CD4-positive, alpha-beta T cell treated with Interleukin-17A for 4 hours (primary cell): ENCODE results near the gene CD300LF.
A peak's percentile ranks its signal among the peaks of the same experiment; 100 is the strongest.

Experiments used
- DNase-seq: peaks from one replicate; pipeline ENCODE4 v3.0.0-alpha.2; 2020; ENCODE audit warnings: mixed read lengths

CD300LF gene

DNA sequence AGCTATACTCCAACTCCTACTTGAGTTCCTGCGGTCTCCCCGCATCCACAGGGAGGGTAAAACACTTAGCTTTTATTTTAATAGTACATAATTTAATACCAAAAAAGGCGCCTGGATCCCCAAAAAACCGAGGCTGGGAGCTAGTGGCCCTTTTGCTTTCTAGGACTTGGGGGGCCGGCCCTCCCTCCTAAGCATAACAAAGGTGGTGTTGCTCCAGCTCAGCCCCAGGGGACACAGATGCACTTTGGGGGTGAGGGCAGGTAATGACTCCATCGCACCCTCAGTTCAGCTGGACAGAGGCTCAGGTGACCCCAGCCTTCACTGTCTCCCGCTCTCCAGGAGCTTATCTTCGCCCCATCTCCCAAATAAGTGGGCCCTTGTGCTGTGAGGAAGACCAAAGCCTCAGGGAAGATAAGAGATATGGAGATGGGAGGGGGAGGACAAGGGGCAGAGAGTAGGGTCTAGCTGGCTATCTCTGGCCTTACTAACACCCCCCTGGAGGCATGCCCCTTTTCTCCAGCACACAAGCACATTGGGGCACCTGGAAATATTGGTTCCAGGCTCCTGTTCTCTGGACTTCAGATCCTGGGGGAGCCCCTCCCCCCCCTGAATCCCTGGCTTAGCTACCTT lies 32.9 kb upstream of the CD300LF start:
- DNase-seq, result no peak

GRCh38 chr17:74744714-74745547 lies 32.2 kb upstream of the CD300LF start:
- DNase-seq, result peak; percentile 85

DNA sequence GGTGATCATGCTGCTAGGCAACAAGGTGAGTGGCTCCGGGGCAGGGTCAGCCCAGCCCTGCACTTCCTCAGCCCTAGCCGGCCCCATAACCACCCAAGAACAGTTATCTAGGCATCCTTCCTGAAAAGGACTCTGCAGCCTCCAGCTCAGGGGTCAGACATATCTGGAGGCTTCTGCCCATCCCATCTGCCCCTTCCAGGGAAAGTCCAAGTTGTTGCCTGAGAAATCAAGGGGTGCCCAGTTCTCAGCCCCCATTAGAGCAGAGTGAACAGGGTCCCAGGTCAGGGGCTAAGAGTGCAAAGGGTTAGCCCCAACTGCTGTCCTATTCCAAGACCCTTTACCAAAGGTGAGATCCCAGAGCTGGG lies 31.6 kb upstream of the CD300LF start:
- DNase-seq, result no peak

DNA sequence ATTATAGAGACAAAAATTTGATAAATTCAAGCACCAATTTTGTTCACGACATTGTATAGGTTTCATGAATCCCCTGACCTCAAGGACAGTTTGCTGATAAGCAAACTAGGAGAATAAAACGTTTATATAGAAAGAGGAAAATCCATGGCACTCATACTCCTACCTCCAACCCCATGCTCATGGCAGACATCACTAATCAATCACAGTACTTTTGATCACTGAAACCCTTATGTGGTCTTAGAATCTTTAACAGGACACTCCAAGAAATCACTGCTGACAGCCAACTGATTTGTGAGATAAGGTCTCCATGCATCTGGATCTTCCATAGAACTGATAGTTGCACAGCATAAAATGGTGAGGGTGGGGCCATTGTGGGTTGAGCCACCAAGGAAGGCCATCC lies 31.0 kb upstream of the CD300LF start:
- DNase-seq, result no peak

DNA sequence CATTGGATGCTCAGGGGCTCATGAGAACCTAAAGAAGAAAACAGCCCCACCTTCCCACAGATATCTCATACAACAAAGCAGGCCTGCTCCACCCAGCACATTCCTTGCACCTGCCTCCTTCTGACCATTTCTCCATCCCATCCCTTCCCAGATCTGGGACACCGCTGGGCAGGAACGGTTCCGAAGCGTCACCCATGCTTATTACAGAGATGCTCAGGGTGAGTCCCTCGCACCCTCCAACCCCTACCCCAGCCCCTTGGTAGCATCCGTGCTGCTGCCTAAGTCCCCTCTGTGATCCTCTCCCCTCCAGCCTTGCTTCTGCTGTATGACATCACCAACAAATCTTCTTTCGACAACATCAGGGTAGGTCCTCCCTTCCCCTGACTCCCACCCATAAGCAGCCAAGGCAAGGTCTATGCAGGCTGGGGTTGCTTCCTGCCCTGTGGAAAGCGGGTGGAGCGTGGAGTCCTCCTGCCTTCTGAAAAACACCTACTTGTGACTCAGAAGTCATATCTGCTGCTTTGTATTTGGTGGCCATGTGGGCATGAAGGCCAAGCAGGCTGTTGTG lies 30.3 kb upstream of the CD300LF start:
- DNase-seq, result peak; percentile 49

DNA sequence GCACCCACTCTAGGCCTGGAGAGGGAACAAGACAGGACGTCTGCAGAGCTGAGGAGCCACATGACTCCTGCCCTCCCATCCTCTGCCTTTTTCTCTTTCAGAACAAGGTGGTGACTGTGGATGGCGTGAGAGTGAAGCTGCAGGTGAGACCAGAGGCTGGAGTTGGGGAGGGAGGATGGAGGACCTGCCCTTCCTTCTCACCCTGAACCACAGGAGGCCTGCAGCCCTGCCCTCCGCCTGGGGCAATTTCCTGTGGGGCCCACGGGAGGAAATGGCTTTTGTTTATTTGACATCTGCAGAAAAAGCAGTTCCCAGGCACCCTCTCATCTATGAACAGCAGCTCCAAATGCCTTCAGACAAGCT lies 29.4 kb upstream of the CD300LF start:
- peak; percentile 77 for DNase-seq

GRCh38 chr17:74740641-74741387 lies 28.1 kb upstream of the CD300LF start:
- DNase-seq, result no peak

DNA sequence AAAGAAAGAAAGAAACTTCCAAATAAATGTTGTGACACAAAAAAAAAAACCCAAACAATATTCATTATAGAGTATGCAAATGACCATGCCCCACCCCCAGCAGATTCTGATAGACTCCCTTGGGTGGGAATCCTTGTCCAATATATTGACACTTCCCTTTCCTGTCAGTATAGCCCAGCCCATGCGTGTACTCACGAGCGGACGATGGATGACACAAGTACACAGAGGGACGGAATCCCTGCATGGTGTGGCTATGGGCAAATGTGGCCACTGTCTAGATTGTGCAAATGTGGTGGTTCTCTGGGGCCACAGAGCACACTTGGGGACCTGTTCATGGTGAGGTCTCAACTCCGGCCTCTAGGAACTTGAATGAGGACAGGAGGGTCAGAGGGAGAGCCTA lies 27.4 kb upstream of the CD300LF start:
- no peak for DNase-seq

DNA sequence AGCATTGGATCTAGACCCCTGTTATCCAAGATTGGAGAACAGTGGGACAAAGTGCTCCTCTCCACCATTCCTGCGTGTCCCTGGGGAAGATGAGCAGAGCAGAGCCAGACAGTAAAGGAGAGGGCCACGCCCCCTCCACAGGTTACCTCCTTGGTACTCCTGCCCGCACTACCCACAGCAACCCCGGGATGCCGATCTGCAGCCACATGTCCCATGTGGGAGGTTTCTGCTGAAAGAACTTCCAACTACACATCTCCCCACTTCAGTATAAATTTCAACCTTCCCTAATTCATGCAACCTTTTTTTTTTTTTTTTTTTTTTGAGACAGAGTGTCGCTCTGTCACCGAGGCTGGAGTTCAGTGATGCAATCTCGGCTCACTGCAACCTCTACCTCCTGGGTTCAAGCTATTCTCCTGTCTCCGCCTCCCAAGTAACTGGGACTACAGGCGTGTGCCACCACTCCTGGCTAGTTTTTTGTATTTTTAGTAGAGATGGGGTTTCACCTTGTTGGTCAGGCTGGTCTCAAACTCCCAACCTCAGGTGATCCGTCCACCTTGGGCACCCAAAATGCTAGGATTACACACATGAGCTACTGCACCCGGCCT lies 26.6 kb upstream of the CD300LF start:
- DNase-seq, result peak; percentile 60

DNA sequence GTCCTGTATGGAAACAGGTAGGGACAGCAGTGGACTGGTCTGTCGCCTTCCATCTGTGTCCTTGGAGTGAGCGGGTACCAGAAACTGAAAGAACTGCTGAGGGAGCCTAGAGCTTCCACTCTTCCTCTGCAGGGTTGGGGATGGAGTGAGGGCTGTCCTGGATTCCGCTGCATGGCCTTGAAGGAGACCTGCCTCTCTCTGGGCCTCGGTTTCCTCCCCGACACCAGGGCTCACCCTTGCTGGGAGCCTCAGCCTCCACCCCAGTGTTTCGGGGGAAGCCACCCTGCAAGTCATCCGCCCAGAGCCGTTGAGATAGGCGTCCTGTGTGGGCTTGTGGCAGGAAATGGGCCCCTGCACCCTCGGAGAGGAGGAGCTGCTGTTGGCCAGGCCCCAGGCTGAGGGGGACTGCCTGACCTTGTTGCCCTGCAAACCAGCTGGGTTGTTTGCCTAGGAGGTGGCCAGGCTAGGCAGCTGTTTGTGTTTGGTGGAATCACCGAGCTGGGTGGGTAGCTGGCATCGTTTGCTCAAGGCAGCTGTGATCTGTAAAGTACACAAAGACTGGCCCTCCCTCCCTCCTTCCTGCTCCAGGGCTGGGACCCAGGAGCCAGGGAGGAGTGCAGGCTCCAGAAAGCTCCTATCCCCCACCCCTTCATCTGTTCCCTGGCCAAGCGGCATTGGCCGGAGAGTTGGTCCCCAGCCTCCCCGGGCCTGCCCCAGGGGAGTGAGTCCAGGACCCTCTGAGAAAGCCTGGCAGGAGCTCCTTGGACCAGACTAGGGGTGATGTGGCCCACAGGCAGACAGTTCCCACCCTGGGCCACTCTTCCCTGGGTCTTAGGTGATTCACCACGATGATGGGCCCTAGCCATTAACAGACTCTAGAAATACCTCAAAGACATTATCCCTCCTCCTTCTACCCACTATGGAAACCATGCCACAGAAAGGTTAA lies 25.6 kb upstream of the CD300LF start:
- peak; percentile 85 for DNase-seq

GRCh38 chr17:74737299-74738050 lies 24.8 kb upstream of the CD300LF start:
- DNase-seq, result peak; percentile 66

- peak; percentile 71 for DNase-seq
Observed at GRCh38 chr17:74736513-74737298, 24.0 kb upstream of the CD300LF start, which contains the start of gene RAB37. TSS of gene RAB37 (plus strand) at chr17:74737256. CDS start at chr17:74737273, 17 bp downstream.

- DNase-seq, result no peak
Observed at GRCh38 chr17:74734256-74734655, 21.5 kb upstream of the CD300LF start.

DNA sequence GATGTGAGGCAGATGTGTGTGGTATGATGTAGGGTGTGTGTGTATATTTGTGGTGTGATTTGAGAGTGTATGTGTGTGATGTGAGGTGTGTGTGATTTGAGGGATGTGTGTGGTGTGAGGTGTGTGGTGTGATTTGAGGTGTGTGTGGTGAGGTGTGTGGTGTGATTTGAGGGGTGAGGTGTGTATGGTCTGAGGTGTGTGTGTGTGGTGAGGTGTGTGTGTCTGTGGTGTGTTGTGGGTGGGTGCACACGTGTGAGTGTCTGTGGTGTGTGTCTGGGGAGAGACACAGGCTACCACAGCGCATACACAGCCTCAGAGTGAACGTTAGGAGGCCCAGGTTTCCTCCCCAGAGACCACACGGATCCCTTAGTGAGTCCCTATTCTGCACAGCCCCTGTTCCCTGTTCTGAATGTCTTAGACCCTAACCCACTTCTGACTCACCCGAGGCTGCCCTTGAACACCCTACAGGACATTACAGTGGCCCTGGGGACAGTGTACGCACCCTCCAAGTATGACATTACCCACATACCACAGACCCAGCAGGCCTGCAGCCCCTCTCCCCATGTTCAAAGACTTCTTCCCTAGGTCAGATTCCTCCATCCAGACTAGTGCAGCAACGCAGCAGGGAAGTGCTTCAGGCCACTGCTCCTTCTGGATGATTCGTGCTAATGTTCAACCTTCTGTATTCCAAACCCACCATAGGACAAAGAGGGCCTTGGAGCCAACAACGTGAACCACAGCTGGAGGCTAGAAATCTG lies 20.8 kb upstream of the CD300LF start:
- DNase-seq, result no peak

DNA sequence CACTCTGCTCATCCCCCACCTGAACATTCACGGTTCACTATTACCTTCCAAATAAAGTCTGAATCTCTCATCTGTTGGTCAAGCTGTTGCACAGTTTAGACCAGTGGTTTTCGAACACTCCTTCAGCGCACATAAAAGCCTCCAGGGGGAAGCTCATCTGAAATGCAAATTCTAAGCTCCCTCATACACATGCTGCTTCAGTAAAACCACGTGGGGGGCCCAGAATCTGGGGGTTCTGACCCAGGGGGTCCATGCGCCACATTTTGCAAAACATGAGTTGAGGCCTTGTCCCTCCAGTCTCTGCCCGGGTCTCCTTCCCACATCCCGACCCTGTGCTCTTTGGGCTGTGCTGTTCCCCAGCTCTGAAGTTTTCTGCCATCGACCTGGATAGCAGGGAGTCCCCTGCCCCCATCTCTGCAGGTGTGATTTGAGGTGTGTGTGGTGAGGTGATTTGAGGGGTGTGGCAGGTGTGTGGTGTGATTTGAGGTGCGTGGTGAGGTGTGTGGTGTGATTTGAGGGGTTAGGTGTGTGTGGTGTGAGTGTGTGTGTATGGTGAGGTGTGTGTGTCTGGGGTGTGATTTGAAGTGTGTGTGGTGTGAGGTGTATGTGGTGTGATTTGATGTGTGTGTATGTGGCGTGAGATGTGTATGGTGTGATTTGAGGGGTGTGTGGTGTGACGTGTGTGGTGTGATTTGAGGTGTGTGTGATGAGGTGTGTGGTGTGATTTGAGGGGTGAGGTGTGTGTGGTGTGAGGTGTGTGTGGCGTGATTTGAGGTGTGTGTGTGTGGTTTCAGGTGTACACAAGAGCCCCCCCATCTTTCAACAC lies 19.5 kb upstream of the CD300LF start:
- DNase-seq, result no peak

DNA sequence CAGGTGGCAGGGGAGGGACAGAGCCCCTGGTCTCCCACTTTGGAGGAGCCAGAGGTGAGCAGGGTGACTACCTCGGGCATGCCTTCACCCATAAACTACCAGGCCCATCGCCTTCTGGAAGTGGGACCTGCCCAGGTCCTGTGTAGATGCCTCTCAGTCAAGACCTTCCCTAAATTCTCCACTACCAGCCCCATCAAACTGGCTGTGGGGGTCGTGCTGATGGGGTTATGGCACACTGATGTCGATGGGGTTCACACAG lies 18.6 kb upstream of the CD300LF start:
- no peak for DNase-seq

GRCh38 chr17:74730491-74731346 lies 18.0 kb upstream of the CD300LF start:
- DNase-seq, result peak; percentile 67

- no peak for DNase-seq
Observed at GRCh38 chr17:74729866-74730265, 17.1 kb upstream of the CD300LF start.
